ENCODE data around the gene MACC1.

MACC1 gene

DNA sequence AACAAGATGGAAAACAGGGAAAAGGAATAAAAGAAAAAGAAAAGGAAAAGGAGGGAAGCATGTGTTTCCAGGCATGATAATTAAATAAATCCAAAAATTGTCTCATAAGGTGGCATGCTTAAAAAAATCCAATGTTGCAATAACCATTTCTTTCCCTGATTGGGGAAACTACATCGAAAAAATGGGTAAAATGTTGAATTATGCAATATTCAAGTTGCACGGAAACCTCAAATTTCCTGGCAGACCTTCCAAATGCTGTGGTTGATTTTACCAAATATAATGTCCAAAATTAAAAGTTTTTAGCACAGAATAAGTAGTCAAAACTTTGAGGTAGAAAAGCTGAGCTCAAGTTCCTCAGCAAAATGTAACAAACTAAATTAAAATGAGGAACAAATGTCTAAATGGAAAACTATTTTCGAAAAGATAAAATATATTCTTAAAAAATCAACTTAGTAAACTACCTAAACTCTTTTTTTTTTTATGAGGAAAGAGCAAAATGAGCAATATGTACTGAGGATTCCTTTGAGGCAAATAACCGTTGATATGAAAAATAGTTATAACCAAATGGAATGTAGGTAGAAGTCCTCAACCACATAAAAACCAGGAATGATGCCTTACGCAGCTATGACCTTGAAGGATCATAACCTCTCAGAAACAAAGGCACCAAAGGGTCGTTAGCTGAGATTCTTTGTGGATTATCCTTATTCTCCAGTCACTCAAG lies 52.6 kb downstream of the MACC1 start:
- Histone ChIP-seq H3K4me3 (no peak overlapping the region), H3K27ac (peak overlapping the region in 1 of 2 donors; percentile 70)
- no peak for DNase-seq (ENCODE audit: low spot score)
- TF ChIP-seq, protein P1, sequence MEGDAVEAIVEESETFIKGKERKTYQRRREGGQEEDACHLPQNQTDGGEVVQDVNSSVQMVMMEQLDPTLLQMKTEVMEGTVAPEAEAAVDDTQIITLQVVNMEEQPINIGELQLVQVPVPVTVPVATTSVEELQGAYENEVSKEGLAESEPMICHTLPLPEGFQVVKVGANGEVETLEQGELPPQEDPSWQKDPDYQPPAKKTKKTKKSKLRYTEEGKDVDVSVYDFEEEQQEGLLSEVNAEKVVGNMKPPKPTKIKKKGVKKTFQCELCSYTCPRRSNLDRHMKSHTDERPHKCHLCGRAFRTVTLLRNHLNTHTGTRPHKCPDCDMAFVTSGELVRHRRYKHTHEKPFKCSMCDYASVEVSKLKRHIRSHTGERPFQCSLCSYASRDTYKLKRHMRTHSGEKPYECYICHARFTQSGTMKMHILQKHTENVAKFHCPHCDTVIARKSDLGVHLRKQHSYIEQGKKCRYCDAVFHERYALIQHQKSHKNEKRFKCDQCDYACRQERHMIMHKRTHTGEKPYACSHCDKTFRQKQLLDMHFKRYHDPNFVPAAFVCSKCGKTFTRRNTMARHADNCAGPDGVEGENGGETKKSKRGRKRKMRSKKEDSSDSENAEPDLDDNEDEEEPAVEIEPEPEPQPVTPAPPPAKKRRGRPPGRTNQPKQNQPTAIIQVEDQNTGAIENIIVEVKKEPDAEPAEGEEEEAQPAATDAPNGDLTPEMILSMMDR (IDR thresholded peaks at IDR 0.05) = no peak

DNA sequence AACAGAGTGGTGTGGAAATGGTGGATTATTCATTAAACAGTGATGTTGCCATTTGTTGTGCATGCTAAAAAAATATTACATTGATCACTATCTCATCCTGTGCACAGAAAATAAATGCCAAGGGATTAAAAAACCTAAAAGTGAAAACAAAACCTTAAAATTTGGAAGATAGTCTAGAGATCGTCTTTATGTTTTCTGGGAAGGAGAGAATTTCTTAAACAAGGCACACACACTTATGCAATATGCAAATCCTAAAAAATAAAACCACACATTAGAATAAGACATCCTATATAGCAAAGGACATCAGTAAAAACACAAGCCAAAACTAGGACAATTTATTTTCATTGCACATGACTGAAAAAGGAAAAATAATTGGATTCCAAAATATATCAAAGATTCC lies 54.5 kb downstream of the MACC1 start:
- no peak overlapping the region for H3K4me3 ChIP-seq
- H3K27ac ChIP-seq = no peak overlapping the region
- TF ChIP-seq, protein P1 (IDR thresholded peaks at IDR 0.05) = no peak
- no peak for DNase-seq (ENCODE audit: low spot score)

DNA sequence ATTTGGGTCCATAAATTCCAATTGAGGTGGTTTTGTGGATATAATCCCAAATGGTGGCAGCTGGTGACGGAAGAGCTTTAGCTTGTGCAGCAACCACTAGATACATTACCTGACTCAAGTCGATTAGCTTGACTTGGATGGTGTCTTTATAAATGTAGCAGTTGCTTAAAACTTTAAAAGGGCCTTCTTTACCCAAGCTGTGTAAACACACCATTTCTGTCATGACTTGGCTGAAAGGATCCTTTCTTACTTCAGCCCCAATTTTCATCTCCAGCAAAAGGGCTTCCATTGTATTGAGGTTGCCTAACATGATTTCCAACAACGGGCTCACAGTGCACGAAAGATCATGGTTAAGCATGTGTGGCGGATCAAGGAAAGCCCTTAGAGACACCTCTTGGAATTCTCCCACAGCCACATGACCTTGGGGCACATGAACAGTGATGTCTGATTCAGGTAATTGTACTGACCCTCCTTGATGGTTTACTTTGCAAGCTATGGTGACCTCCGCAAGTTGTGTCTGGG lies 57.9 kb downstream of the MACC1 start:
- H3K4me3 ChIP-seq = no peak overlapping the region
- TF ChIP-seq, protein P1 (IDR thresholded peaks at IDR 0.05) = no peak
- no peak for DNase-seq (ENCODE audit: low spot score)
- H3K27ac ChIP-seq = no peak overlapping the region

DNA sequence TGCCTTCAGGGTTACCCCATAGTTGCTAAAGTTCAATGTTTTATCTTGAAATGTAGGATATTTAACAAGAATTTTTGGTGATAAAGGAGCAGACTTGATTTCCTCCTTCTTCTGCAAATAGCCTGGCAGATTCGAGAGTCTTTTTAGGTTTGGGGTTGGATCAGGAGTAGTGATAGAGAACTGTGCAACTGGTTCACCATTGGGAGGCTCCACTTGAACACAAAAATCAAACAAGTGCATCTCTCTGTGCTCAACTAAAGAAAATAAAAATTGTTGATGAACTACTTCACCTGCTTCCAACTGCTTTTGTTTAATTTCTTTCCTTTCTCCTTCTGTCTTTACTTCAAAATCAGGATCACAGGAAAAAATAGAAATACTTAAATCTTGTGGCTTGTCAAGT lies 58.5 kb downstream of the MACC1 start:
- Histone ChIP-seq H3K4me3 (no peak overlapping the region), H3K27ac (no peak overlapping the region)
- TF ChIP-seq, protein P1 (IDR thresholded peaks at IDR 0.05) = peak; percentile 17
- DNase-seq (ENCODE audit: low spot score) = no peak

GRCh38 chr7:20157456-20157855 lies 59.7 kb downstream of the MACC1 start:
- no peak for DNase-seq (ENCODE audit: low spot score)
- H3K4me3 ChIP-seq = no peak overlapping the region
- TF ChIP-seq, protein P1 (IDR thresholded peaks at IDR 0.05) = no peak
- H3K27ac ChIP-seq = no peak overlapping the region

DNA sequence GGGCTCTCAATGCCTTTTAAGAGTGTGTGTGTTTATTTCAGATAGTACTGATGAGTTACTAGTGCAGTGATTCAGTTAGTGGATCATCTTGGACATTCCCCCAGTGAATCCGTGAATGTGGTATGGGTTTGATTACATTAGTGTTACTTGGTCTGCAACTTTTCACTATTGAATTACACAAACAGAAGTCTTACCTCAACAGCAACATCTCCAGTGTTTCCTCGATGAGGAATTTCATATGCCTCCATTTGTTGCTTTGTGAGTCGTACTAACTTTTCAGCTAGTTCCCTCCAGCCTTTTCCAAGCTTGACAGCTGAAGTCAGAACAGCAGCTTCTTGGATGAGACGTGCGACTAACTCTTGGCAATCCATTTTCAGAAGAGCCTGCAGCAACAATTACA lies 63.2 kb downstream of the MACC1 start:
- H3K4me3 ChIP-seq = no peak overlapping the region
- H3K27ac ChIP-seq = no peak overlapping the region
- TF ChIP-seq, protein P1 (IDR thresholded peaks at IDR 0.05) = no peak

DNA sequence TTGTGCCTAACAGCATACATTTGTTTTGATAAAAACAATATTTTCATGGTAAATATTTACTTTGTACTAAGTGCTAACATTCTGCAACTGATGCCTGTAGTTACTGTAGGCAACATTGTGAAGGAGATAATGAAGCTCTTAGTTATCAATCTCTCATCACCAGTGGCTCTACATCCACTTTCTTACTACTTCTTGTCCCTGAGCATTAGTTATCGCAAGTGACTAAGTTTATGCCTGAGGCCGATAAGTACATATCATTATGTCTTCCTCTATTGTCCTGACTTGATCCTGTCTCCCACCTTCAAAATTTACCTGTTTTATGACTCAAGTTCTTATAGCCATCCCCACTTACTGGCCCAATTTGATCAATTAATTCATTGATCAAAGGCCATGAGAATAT lies 63.6 kb downstream of the MACC1 start:
- DNase-seq (ENCODE audit: low spot score) = no peak
- TF ChIP-seq, protein P1 (IDR thresholded peaks at IDR 0.05) = no peak
- Histone ChIP-seq H3K27ac (no peak overlapping the region), H3K4me3 (no peak overlapping the region)

More for the DNA sequence above, 63.2 kb downstream of the MACC1 start:
- no peak for DNase-seq (ENCODE audit: low spot score)
